HG03103 (cell line): ENCODE results near the gene CCDC149.

Experiments used
- ATAC-seq: cut with Tn5 transposase; IDR thresholded peaks from one replicate; pipeline ENCODE4 v1.9.1; 2021; ENCODE audit warnings: low read depth; ENCODE audit not compliant: unreplicated experiment

Gene CCDC149

DNA sequence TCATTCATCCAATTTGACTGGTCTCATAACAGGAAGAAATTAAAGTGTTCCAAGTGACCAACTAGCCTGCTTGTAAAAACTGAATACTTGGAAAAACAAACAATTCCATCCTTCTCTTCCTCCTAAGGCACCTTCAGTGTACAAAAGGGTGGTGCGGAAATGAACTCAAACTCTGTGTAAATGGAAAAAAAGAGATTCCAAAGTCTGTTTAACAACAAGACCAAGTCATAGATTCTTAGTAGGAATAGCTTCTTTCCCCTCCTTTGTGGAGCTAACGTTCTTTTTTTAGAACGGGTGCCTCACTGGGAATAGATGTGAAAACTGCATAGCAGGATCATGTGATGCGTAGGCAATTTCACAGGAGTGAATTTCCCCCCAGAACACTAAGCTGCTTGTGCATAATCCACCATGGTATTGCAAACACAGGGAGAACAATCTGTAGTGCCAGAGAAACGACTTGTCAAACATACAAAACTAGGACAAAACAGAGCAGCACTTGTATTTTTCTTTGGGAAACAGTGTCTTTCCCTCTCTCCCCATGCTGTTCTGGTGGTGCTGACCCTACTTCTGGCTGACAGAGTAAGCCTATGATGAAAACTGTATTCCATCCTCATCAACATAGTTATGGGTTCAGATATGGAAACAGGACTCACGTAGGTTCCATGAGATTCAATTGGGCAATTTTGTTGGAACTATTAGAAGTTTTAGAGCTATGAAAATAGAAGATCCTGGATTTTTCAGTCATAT, 130.7 kb downstream of the CCDC149 start:
- no peak for ATAC-seq

GRCh38 chr4:24780936-24781495, 131.8 kb downstream of the CCDC149 start:
- ATAC-seq: no peak

DNA sequence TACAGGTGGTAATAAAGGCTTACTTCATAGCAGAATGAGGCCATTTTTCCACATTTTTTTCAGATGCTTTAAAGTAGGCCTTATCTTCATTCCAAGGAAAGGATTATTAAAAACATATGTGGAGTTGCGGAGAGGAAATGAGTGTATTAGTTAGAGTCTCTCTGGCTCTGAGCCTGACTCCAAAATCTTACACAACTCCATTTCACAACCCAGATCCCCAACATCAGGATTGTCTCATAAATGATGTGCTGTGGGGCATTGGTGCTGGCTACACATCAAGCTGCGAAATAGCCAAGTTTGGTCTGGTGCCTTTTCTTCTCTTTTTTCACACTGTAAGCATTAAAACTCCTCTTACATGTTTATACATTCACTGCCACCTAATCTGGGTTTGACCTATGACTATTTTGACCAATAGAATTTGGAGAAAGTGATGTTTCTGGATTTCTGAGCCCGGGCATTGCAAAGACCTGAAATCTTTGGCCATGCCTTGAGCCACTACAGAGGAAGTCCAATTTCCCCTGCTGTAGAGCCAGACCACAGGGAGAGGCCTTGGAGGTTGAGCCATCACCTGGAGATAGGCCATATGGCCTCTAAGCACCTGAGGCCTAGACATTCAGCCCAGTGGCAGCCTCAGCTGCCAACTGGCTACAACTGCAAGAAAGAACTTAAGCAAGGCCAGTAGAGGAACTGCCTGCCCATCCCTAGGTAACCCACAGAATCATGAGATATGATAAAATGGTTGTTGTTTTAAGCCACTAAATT, 134.2 kb downstream of the CCDC149 start:
- no peak for ATAC-seq

- no peak for ATAC-seq
Measured at GRCh38 chr4:24777536-24778463, 135.0 kb downstream of the CCDC149 start.

GRCh38 chr4:24775750-24776149, 137.1 kb downstream of the CCDC149 start:
- ATAC-seq: no peak

GRCh38 chr4:24775032-24775605, 137.7 kb downstream of the CCDC149 start:
- no peak for ATAC-seq

- no peak for ATAC-seq
Measured at GRCh38 chr4:24774452-24774851, 138.4 kb downstream of the CCDC149 start.

- no peak for ATAC-seq
Measured at GRCh38 chr4:24772952-24773351, 139.9 kb downstream of the CCDC149 start.

DNA sequence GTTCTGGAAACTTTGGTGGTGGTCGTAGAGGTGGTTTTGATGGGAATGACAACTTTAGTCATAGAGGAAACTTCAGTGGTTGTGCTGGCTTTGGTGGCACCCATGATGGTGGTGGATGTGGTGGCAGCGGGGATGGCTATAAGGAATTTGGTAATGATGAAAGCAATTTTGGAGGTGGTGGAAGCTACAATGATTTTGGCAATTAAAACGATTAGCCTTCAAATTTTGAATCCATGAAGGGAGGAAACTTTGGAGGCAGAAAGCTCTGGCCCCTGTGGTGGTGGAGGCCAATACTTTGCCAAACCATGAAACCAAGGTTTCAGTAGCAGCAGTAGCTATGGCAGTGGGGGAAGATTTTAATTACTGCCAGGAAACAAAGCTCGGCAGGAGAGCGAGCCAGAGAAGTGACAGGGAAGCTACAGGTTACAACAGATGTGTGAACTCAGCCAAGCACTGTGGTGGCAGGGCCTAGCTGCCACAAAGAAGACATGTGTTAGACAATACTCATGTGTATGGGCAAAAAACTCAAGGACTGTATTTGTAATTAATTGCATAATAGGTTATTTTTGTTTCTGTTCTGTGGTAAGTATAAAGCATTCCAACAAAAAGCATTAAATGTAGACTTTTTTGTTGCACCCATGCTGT, 140.7 kb downstream of the CCDC149 start:
- no peak for ATAC-seq

DNA sequence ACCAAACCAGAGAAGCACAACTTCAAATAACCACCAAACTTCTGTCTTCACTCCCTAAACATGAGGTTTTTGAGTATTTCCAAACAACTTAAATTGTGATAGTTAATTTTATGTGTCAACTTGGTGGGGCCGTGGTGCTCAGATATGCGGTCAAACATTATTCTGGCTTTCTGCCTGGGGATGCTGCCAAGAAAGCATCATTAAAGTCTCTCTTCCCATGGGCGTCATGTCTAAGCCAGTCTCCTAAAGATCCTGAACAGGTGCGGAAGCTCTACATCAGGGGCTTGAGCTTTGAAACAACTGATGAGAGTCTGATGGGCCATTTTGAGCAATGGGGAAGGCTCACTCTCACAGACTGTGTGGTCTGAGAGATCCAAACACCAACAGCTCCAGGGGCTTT, 141.6 kb downstream of the CCDC149 start:
- no peak for ATAC-seq

DNA sequence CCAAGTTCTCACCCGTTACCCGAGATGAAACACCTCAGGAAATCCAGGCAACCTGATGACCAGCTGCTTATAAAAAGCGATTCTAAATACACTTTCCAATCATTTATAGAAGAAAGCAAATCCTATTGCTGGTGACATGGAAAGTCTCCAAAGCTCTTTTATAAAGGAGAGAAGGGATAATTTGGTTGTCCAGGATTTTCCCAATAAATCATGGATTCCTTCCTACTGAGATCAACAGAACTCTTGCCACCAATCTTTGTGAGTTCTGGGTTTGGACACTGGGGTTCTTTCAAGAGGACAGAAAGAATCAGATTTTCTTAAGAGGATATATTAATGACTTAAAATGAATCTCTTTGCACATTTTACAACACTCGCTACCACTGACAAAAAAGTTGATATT, 142.2 kb downstream of the CCDC149 start:
- ATAC-seq: no peak

- ATAC-seq: peak; percentile 69
Measured at GRCh38 chr4:24770032-24770584, 142.7 kb downstream of the CCDC149 start.

- ATAC-seq: peak; percentile 4
Measured at GRCh38 chr4:24769571-24769970, 143.3 kb downstream of the CCDC149 start.

- ATAC-seq: peak; percentile 72
Measured at GRCh38 chr4:24768604-24769003, 144.2 kb downstream of the CCDC149 start.

DNA sequence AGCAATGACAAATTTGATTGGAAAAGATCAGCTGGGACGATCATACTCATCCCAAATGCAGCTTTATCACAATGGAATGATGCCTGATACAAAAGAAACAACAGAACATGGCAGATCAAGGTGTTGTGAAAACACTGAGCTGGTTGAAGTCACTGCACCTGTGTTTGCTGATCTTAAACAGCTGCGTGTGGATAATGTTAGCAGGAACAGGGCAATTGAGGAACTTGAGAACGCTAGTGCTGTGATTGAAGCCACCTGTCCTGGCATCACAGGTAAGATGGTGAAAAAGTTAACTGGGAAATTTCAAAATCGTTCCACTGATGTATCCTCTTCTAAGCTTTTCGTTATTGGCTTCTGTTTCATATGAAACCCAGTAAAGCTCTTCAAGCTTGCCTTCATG, 144.8 kb downstream of the CCDC149 start:
- ATAC-seq: peak; percentile 1

DNA sequence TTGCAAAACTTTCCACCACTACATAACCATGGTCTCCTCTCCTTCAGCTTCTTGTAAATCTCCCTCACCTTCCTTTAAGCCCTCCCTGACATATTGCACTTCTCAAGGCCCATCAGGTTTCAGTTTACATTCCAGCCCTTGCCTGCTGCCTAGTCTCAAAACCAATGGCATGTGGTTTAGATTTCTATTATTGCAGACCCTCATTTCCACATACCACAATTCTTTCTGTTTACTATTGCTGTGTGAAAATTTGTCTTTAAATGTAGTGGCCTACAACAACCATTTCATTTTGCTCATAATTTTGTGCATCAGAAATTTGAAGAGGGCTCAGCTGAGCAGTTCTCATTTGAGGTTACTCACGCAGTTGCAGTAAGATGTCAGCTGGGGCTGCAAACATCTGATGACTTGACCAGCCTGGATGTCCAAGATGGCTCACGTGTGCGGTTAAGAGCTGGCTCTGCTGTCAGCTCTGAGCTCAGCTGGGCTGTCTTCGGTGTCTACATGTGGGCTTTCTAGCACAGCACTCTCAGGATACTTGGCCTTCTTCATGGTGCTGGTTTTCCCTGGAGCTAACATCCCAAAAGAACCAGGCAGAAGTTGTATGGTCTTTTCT, 147.4 kb downstream of the CCDC149 start:
- no peak for ATAC-seq

GRCh38 chr4:24764345-24764744, 148.5 kb downstream of the CCDC149 start:
- no peak for ATAC-seq

- no peak for ATAC-seq
Measured at GRCh38 chr4:24763631-24764297, 149.1 kb downstream of the CCDC149 start.
